ENCODE results near the gene OST4.

Gene OST4

DNA sequence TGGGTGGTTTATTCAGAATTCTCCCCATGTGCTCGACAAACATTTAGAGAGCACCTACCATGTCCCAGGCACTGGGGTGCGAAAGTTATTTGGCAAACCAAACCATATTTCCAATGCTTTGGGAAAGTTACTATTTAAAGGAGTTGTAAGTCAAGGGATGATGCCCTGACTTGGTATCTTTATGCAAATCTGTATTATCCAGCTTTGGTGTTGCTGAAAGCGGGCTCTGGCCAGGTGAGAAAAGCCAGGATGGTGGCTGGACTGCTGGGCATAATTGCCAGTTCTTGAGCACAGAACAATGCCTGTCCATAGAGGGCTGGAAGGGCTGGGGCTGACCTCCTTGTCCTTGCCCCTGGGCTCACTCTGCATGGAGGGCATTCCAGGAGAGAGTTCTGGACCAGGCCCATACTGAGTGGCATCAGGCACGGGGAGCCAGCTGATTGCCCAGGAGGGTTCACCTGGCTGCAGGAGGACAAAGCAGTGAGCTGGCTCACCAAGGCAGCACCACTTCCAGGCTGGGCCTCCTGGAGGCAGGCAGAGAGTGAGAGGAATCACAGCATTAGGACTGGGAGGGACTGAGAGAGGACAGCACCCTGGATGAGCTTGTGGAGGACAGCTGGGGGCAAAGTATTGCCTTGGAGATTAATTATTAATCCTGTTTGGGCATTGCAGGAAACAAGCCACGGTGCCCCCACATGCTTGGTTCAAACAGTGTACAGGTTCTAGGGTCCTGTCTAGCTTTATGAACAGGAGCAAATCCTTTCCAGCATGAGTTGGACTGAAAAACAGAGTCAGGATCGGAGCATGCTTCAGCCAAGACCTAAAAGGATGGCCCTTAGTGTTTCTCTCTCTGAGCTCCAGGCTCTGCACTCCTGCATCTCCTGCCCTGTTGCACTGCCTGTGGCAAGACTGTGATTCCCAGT lies 22.2 kb upstream of the OST4 start:
- no peak for DNase-seq (ENCODE audit: low read depth in 1 of 2, low spot score in 1 of 2)

DNA sequence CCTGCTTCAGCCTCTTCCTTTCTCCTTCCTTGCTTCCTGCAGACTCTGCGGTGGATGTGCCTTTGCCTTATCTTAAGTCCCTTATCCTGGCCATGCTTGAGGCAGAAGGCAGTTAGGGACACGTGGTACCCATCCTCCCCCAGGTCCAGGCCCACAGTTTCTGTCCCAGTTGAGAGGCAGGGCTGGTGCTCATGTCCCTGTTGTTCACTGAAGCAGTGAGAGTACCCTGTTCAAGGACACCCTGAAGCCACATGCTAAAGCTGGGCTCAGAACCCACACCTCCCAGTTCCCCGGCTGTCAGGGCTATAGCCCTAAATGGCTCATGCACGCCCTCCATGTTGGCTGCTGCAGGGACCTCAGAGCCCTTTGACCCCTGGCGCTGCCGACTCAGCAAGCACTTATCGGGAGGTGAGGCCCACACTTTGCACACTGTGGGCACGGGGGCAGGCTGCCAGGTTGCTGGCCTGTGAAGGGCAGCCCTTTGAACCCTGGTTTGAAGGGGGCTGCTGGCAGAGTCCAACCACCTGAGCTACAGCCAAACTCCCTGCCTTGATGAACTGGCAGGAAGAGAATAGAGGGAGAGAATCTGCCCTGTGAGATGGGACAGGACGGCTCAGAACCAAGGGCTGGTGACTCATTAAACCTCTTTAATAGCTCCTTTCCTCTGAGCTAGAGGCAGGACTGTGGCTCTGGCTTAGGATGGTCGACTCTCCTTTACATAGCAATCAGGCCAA lies 21.4 kb upstream of the OST4 start:
- DNase-seq (ENCODE audit: low read depth in 1 of 2, low spot score in 1 of 2), result no peak

DNA sequence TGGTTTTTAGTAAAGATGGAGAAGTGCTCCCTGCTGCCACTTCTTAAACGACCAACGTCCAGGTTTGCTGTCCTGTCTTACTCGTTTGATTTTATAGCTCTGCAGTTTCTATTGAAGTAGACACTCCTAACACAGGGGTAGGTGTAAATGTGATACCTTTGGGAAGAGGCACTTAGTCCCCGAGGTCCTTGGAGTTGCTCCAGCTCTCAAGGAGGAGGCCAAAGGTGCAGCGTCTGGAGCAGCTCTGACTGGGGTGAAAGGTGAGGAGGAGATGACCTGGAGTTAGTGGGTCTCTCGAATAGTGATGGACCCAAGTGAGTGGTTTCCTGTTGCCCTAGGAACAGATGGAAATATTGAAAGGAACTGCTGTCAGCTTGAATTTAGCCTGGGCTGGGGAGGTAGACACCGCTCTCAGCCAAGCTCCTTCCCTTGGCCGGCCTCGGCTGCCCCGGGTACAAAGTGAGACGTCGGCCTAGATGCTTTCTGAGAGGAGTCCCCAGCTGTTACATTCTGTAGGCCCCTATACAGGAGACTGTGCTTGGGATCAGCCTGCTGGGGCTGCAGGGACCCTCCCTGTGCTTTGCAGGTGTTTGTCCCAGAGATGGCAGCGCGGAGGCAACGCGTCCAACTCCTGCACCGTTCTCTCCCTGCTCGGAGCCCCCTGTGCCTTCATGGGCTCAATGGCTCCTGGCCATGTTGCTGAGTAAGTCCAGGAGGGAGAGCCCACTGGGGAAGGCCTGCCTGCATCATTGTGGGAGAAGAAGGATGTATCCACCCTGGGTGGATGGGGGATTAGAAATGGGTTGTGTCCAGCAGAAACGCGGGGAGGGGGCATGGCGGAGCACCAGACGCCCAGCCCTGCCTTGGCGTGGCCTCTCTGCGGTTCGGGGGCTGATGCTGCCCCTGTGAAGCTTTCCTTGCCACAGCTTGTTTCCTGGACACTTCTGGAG lies 20.6 kb upstream of the OST4 start:
- DNase-seq (ENCODE audit: low read depth in 1 of 2, low spot score in 1 of 2), result no peak

DNA sequence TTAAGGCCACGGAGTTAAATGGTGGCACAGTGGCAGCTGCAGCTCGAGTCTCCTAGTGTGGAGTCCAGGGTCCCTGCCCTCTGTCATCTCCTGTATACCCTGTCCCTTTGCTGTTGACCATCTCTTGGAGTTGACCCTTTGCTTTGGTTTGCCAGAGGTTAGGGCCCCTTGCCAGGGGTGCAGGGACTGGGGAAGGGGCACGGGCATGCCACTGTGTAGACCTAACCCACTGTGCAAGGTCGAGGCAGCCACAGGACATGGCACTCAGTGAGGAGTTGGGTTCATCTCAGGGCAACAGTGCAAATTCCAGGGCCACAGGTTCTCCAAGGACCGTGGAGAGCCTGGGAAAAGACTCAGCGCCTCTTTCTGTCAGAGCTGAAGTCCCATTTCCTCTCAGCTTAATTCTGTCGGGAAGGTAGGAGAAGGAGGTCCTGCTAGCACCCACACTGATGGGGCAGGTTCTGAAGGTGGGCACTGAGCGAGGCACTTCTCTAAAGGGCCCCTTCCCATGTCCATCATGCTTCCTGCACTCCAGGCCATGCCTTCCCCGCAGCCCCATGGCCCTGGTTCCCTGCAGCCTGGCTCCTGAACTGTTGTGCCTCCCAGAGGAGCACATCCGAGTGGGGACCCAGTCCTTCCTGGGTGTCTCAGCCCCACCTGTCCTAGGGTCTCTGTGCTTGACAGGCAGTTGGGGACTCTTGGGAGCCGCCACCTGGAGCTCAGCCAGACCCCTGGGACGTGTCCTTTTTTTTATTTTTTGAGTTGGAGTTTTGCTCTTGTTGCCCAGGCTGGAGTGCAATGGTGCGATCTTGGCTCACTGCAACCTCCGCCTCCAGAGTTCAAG lies 17.9 kb upstream of the OST4 start:
- DNase-seq (ENCODE audit: low read depth in 1 of 2, low spot score in 1 of 2), result no peak

DNA sequence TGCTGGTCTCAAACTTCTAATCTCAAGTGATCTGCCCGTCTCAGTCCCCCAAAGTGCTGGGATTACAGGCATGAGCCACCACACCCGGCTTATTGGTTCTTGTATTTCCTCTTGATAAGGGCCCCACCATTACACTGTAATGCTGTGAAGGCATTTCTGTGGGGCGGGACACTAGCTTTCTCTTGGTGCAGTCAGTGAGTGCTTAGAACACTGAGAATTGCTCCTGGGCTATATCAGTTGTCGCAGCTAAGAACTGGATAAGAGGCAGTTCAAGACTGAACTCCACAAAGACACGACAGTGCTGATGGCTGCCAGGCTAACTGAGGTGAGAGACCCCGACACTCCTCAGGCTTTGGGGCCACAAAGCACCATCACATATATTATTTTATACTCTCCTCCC lies 17.2 kb upstream of the OST4 start:
- DNase-seq (ENCODE audit: low read depth in 1 of 2, low spot score in 1 of 2), result no peak

DNA sequence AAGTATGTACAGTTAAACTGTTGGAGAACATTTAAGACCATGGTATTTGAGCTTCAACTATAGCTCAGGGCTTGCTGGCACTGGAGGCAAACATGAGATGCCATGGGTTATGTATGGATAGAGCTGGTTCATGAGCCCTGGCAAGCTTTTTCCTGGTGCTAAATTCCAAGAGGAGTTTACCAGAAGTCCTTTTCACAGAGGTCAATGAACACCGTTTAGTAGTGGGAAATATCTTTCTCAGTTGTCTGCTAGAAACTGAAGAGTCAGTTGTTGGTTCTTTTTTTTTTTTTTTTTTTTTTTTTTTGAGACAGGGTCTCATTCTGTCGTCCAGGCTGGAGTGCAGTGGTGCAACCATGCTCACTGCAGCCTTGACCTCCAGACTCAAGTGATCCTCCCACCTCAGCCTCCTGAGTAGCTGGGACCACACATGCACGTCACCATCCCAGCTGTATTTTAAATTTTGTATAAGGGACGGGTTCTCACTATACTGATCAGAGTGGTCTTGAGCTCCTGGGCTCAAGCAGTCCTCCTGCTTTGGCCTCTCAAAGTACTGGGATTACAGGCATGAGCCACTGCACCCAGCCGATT lies 16.5 kb upstream of the OST4 start:
- DNase-seq (ENCODE audit: low read depth in 1 of 2, low spot score in 1 of 2), result no peak

DNA sequence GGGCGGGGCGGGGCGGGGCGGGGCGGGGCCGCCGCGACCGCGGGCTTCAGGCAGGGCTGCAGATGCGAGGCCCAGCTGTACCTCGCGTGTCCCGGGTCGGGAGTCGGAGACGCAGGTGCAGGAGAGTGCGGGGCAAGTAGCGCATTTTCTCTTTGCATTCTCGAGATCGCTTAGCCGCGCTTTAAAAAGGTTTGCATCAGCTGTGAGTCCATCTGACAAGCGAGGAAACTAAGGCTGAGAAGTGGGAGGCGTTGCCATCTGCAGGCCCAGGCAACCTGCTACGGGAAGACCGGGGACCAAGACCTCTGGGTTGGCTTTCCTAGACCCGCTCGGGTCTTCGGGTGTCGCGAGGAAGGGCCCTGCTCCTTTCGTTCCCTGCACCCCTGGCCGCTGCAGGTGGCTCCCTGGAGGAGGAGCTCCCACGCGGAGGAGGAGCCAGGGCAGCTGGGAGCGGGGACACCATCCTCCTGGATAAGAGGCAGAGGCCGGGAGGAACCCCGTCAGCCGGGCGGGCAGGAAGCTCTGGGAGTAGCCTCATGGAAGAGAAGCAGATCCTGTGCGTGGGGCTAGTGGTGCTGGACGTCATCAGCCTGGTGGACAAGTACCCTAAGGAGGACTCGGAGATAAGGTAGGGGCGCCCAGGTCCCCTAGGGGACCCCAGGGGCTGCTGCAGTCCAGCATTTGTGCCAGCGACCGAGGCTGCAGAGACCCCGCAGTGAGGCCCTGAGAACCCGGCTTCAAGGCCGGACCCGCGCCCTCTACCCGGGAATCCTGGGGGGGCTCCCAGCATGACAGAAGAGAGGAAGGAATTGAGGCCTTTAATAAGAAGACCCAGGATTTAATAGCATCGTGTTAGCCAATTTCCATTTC lies 15.5 kb upstream of the OST4 start, which contains the start of gene KHK:
Gene KHK, plus strand, starts transcription at position 49 of the 870 bp plus-strand sequence. Its CDS starts 488 bp downstream, at position 537.
- DNase-seq (ENCODE audit: low read depth in 1 of 2, low spot score in 1 of 2), result no peak

DNA sequence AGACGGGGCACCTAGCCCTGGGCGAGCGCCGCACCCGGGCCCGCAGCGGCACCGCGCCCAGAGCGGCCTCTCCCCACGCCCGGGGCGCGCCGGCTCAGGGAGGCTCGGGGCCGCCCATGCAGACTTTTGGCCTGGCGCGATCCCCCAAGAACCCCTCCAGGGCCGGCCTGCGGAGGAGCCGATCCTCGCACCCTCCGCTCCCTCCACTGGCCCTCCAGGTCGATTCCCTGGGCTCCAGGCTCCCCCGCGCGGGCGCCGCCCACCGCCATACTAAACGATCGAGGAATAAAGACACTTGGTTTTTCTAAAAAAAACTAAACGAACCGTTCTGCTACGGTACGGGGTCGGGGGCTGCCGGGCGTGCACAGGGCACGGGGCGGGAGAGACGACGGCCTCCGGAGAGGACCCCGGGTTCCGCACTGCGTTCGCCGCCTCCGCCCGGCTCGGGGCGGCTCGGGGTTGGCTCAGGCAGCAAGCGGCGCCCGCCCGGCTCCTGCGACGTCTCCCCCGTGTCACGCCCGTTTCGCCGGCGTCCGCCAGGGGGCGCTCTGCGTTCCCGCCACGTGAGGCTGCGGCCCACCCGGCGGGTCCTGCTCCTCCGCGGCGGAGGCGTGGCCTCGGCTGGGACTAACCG lies 14.8 kb upstream of the OST4 start:
- DNase-seq (ENCODE audit: low read depth in 1 of 2, low spot score in 1 of 2), result peak; percentile 98 to 99

DNA sequence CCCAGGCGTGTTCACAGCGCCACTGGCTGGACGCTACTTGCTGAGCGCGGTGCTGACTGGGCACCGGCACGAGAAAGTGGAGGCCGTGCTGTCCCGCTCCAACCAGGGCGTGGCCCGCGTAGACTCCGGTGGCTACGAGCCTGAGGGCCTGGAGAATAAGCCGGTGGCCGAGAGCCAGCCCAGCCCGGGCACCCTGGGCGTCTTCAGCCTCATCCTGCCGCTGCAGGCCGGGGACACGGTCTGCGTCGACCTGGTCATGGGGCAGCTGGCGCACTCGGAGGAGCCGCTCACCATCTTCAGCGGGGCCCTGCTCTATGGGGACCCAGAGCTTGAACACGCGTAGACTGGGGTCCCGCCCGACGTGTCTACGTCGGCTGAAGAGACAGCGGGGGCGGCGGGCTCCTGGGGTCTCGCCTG lies 14.2 kb upstream of the OST4 start:
- no peak for DNase-seq (ENCODE audit: low read depth in 1 of 2, low spot score in 1 of 2)

DNA sequence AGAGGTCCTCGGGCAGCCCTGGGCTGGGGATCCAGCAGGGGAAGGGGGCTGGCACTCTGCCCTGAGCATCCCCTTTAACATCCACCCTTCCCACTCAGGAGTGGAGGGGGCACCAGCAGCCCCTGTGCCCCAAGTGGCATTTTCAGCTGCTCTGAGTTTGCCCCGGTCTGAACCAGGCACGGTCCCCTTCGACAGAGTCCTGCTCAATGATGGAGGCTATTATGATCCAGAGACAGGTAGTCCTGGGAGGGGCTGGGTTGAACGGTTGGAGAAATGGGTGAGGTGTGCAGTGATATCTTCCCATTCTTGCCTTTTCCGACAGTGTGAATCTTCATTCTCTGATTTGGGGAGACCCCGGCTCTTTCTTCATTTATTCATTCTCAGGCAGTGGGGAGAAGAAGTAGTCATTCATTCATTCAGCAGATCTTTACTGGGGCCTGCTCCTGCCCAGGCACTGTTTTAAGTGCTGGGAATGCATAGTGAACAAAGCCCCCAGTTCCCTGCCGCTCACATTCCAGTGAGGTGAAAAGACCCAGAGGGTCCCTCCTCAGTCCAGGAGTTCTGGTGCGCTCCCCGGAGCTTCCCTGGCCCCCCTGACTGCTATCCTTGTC lies 13.7 kb upstream of the OST4 start:
- DNase-seq (ENCODE audit: low read depth in 1 of 2, low spot score in 1 of 2), result no peak

DNA sequence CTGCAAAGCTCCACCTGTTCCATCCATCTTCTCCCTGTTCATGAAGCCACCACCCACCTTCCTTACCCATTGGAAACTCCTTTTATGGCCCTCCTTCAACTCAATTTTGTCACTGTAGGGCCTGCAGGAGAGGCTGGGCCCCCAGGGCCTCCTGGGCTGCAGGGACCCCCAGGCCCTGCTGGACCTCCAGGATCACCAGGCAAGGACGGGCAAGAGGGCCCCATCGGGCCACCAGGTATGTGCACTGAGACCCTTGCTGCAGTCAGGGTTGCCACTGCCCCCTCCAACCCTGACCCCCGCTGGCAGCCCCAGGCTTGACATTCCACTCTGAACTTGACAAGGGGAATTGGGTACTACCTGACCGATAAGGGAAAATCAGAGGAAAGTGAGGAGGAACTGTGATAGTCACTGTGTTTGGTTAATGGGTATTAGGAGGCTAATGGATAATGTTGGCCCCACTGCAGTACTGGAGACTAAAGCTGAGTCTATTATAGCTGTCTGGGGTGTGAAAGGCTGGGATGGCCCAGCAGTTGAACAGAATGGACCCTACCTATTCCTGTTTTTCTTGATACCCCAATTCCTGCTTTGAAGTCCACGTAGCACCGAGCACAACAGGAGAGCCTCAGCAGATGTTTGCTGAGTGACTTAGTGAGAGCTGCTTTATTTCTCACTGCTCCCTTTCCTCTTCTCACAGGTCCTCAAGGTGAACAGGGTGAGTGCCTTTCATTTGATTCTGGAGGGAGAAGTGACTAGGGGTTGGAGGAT lies 13.0 kb upstream of the OST4 start:
- no peak for DNase-seq (ENCODE audit: low read depth in 1 of 2, low spot score in 1 of 2)

DNA sequence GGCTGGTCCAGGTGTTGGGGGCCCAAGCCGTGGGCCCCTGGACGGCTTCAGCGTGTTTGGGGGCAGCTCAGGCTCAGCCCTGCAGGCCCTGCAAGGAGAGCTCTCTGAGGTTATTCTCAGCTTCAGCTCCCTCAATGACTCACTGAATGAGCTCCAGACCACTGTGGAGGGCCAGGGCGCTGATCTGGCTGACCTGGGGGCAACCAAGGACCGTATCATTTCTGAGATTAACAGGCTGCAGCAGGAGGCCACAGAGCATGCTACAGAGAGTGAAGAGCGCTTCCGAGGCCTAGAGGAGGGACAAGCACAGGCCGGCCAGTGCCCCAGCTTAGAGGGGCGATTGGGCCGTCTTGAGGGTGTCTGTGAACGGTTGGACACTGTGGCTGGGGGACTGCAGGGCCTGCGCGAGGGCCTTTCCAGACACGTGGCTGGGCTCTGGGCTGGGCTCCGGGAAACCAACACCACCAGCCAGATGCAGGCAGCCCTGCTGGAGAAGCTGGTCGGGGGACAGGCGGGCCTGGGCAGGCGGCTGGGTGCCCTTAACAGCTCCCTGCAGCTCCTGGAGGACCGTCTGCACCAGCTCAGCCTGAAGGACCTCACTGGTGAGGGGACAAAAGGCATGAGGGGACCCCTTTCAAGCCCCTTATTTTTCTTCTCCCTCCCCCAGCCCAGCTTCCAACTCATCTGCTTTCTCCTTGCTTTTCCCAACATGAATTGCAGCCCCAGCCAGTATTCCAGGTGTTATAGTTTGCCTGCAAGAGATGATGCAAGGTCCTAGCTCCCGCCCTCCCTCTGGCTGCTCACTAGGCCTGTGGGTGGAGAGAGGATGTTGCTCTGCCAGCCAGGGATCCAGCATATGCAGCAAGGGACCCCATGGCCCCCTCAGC lies 12.2 kb upstream of the OST4 start:
- no peak for DNase-seq (ENCODE audit: low read depth in 1 of 2, low spot score in 1 of 2)

DNA sequence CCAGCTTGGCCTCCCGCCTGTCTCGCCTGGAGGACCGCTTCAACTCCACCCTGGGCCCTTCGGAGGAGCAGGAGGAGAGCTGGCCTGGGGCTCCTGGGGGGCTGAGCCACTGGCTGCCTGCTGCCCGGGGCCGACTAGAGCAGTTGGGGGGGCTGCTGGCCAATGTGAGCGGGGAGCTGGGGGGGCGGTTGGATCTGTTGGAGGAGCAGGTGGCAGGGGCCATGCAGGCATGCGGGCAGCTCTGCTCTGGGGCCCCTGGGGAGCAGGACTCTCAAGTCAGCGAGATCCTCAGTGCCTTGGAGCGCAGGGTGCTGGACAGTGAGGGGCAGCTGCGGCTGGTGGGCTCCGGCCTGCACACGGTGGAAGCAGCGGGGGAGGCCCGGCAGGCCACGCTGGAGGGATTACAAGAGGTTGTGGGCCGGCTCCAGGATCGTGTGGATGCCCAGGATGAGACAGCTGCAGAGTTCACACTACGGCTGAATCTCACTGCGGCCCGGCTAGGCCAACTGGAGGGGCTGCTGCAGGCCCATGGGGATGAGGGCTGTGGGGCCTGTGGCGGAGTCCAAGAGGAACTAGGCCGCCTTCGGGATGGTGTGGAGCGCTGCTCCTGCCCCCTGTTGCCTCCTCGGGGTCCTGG lies 11.4 kb upstream of the OST4 start:
- DNase-seq (ENCODE audit: low read depth in 1 of 2, low spot score in 1 of 2), result no peak

DNA sequence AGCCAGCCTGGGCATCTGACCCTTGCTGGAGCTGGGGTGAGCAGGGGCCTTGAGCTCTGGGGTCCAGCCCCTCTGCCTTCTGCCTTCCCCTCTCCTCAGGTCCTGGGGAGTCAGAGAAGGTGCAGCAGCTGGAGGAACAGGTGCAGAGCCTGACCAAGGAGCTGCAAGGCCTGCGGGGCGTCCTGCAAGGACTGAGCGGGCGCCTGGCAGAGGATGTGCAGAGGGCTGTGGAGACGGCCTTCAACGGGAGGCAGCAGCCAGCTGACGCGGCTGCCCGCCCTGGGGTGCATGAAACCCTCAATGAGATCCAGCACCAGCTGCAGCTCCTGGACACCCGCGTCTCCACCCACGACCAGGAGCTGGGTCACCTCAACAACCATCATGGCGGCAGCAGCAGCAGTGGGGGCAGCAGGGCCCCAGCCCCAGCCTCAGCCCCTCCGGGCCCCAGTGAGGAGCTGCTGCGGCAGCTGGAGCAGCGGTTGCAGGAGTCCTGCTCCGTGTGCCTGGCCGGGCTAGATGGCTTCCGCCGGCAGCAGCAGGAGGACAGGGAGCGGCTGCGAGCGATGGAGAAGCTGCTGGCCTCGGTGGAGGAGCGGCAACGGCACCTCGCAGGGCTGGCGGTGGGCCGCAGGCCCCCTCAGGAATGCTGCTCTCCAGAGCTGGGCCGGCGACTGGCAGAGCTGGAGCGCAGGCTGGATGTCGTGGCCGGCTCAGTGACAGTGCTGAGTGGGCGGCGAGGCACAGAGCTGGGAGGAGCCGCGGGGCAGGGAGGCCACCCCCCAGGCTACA lies 10.7 kb upstream of the OST4 start:
- DNase-seq (ENCODE audit: low read depth in 1 of 2, low spot score in 1 of 2), result no peak

DNA sequence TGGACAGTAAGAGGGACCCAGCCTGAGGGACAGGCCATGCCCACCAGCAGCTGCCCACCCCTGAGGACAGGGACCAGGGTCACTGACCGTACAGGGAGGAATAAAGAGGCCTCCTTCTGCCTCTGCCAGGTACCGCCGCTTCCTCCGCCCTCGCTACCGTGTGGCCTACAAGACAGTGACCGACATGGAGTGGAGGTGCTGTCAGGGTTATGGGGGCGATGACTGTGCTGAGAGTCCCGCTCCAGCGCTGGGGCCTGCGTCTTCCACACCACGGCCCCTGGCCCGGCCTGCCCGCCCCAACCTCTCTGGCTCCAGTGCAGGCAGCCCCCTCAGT lies 9.1 kb upstream of the OST4 start:
- DNase-seq (ENCODE audit: low read depth in 1 of 2, low spot score in 1 of 2), result no peak
